GM18526 (cell line): Measurements from ENCODE around the gene LTBP2.

Experiments used
- POLR2A ChIP-seq: IDR thresholded peaks from 3 replicates; pipeline ENCODE4 v1.6.1; 2011; ENCODE audit not compliant: insufficient read length; ENCODE audit errors: extremely low read depth

The LTBP2 gene

DNA sequence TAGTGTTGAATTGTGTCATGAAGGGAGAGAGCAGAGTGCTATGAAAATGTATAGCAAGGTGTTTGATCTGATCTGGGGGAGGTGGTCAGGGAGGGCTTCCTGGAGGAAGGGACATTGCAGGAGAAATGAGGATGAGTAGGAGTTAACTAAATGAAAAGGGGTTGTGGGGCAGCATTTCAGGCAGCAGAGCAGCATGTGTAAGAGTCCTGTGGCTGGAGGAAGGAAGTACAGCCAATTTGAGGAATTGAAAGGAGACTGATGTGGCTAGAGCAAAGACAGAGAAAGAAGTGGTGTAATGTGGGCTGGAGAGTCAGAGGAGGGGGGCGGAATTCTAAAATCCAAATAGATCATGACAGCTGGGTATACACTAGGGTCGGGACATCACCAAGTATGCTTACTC is 139.4 kb downstream of the LTBP2 start:
- TF ChIP-seq POLR2A, result no peak

DNA sequence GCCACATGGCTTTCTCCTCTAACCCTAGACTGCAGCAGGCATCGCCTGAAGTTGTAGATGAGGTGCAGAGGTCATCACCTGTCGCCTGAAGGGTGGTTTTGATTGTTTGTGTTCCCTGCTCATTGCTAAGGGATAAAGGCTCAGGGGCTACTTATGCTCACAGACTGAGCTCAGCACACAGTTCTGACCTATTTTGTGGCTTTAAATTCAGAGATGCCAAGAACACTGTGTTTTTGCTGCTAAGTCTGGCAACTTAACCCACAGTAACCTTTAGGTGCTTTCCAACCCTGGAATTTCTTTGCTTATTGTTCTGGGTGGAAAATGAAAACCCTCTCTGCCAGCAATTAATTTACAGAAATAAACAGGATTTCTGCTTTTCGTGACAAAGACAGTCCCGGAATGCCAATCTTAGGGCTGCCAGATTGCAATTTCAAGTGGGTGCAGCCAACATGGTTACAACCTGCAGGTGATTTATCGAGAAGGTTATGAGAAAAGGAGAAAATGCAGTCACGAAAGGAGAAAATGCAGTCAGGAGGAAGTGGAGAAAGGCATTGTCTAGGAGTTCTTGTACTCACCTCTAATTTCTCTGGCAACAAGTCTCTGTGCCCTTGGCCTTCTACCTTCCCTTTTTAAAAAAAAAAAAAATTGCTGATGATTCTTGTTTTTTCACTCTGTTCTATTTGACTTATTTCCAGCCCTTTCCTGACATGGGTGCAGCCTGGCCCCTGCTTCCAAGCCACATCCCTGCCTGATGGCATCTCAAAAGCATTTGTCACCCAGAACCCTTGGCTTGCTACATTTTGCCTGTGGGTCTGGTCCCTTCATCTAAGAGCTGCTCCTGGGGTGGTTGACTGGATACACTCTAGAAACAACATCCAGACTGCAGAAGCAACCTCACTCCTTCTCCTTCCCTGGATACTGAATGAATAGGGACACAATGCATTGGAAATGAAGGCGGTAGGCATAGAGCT is 142.2 kb downstream of the LTBP2 start:
- no peak for TF ChIP-seq POLR2A

DNA sequence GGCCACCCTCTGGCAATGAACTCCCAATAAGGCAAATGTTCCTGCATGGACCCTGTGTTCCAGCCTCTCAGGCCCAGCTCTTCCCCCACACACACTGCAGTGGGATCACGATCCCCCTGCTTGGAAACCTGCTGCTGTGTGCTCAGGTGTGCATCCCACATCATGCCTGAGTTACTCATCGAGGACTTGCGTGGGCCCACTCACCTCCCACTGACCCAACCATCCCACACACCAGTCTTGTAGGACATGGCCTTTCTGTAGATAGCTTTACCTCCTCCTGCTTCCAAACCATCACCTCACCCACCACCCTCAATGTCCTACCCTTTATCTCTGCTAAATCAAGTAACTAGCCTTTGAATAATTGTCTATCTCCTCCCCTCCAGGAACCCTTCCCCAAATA is 143.5 kb downstream of the LTBP2 start:
- TF ChIP-seq POLR2A, result no peak

GRCh38 chr14:74465335-74465734 is 146.7 kb downstream of the LTBP2 start:
- no peak for TF ChIP-seq POLR2A

- TF ChIP-seq POLR2A, result no peak
Observed at GRCh38 chr14:74464785-74465184, 147.3 kb downstream of the LTBP2 start.

DNA sequence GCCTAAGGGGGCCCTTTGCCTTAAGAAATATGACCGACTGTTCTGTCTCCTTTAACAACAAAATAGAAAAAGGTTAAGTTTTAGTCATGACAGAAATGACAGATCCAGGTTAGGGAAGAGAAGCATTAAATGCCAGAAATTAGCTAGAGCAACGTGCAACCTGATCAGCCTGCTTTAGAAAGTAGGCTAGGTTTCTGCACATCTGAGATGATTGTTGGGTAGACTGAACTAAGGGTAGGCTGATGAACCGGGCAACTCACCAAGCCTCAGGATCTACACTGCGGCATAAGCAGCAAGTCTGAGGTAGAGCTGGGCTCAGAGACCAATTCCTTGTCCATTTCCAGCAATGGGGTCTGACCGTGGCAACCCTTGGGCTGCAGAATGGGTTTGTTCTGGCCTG is 148.3 kb downstream of the LTBP2 start:
- TF ChIP-seq POLR2A, result no peak

DNA sequence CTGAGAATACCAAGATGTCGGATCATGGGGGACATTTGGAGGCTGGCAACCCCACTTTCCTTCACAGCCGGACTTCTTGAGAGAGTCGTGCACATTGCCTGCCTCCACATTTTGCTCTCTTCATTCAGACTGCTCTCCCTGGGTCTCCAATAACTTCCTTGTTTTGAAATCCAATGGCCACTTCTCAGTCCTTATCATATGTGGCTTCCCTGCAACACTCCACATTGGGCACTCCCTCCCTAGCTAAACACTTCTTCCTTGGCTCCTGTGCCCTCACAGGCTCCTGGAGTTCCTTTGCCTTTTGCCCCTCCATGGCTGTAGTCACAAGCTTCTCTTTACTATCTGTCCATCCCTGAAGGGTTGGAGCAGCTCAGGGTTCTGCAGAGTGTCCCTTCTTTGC is 149.0 kb downstream of the LTBP2 start:
- no peak for TF ChIP-seq POLR2A

DNA sequence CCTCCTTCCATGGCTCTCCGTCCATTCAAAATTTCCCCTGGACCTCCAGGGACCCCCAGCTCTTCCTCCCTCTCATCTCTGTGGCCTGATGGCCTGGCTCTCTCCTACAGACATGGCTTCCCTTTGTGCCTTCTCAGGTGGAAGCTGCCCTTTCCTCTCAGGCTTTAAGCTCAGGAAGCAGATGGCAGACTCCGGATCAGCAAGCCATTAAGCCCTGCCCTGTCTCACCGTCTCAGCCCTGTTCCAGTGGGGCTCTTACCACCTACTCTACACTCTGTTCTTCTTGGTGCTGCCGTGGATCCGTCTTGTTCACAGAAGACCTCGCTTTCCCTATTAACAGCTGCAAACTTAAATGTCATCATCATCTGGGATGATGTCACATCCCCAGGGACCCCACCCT is 152.1 kb downstream of the LTBP2 start:
- TF ChIP-seq POLR2A, result no peak

- TF ChIP-seq POLR2A, result no peak
Observed at GRCh38 chr14:74459289-74459946, 152.6 kb downstream of the LTBP2 start.

- no peak for TF ChIP-seq POLR2A
Observed at GRCh38 chr14:74457565-74457895, 154.5 kb downstream of the LTBP2 start.

- TF ChIP-seq POLR2A, result no peak
Observed at GRCh38 chr14:74456684-74457564, 155.1 kb downstream of the LTBP2 start.
